Measurements from ENCODE around the gene CACUL1.
"Not testable (repeated sequence)": the region's sequence is repeated elsewhere in the genome, so short reads cannot be mapped to it uniquely, and the experiment has no call there.

DNA sequence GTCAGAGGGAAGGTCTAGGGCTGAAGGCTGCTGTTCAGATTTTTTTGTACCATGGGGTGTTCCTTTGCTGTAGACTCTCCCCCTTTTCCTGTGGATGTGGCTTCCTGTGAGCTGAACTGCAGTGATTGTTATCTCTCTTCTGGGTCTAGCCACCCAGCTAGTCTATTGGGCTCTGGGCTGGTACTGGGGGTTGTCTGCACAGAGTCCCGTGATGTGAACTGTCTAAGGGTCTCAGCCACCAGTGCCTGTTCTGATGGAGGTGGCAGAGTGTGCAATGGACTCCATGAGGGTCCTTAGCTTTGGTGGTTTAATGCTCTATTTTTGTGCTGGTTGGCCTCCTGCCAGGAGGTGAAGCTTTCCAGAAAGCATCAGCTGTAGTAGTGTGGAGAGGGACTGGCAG, 96.6 kb downstream of the CACUL1 start:
- not testable (repeated sequence) for TF ChIP-seq POLR2A, SPI1 (IDR thresholded peaks at IDR 0.05; ENCODE audit: low read depth, low read length)

All from GM12891 (cell line).